Loucy (cell line): ENCODE results near the gene MRPS27.
A peak's percentile ranks its signal among the peaks of the same experiment; 100 is the strongest.

Source experiments
- H2AFZ ChIP-seq: fragments of 200-600 bp; sonication (generic); 2 replicates; pipeline ENCODE4 v1.6.0; 2016; ENCODE audit warnings: antibody characterized with exemption, mild to moderate bottlenecking, low read length, moderate library complexity
- H3F3A ChIP-seq: fragments of 200-600 bp; 2 replicates; pipeline ENCODE4 v1.6.0; 2016; ENCODE audit warnings: antibody characterized with exemption, low read depth, mild to moderate bottlenecking
- H3K27me3 ChIP-seq: fragments of 200-600 bp; sonication (generic); 2 replicates; pipeline ENCODE4 v1.6.1; 2014; ENCODE audit warnings: low read length, mild to moderate bottlenecking; ENCODE audit not compliant: insufficient read depth, poor library complexity, severe bottlenecking
- H3K36me3 ChIP-seq: fragments of 200-600 bp; sonication (generic); 2 replicates; pipeline ENCODE4 v1.6.1; 2016; ENCODE audit warnings: low read length; ENCODE audit not compliant: insufficient read depth
- H3K4me1 ChIP-seq: fragments of 200-600 bp; sonication (generic); 2 replicates; pipeline ENCODE4 v1.5.1; 2014; ENCODE audit warnings: low read length, mild to moderate bottlenecking; ENCODE audit not compliant: insufficient read depth, poor library complexity, severe bottlenecking
- H3K4me2 ChIP-seq: fragments of 200-600 bp; sonication (generic); 2 replicates; pipeline ENCODE4 v1.6.0; 2014; ENCODE audit warnings: antibody characterized with exemption, low read length, low read depth, mild to moderate bottlenecking; ENCODE audit not compliant: poor library complexity, severe bottlenecking
- H3K4me3 ChIP-seq: fragments of 200-600 bp; sonication (generic); 2 replicates; pipeline ENCODE4 v1.5.1; 2014; ENCODE audit warnings: low read length, mild to moderate bottlenecking, mixed read lengths; ENCODE audit not compliant: poor library complexity, severe bottlenecking
- H3K79me2 ChIP-seq: fragments of 200-600 bp; sonication (generic); 2 replicates; pipeline ENCODE4 v1.6.1; 2014; ENCODE audit warnings: low read length; ENCODE audit not compliant: insufficient read depth
- H3K9ac ChIP-seq: fragments of 200-600 bp; sonication (generic); 2 replicates; pipeline ENCODE4 v1.6.0; 2014; ENCODE audit warnings: mild to moderate bottlenecking, low read depth, low read length, moderate library complexity; ENCODE audit not compliant: poor library complexity, severe bottlenecking
- H3K9me2 ChIP-seq: fragments of 200-600 bp; sonication (generic); replicated peaks from 2 replicates; pipeline ENCODE4 v1.6.1; 2016; ENCODE audit warnings: low read depth, low read length, mixed read lengths
- H3K9me3 ChIP-seq: fragments of 200-600 bp; sonication (generic); 2 replicates; pipeline ENCODE4 v1.6.1; 2014; ENCODE audit warnings: mild to moderate bottlenecking, antibody characterized with exemption, low read length, low read depth; ENCODE audit not compliant: insufficient read depth
- H4K20me1 ChIP-seq: fragments of 200-600 bp; sonication (generic); 2 replicates; pipeline ENCODE4 v1.6.0; 2014; ENCODE audit warnings: antibody characterized with exemption, low read length, mild to moderate bottlenecking; ENCODE audit not compliant: insufficient read depth, poor library complexity, severe bottlenecking
- CTCF ChIP-seq: fragments of 200-600 bp; sonication (generic); conservative IDR thresholded peaks from 2 replicates; pipeline ENCODE4 v1.5.1; 2014; ENCODE audit warnings: mild to moderate bottlenecking, antibody characterized with exemption, low read length
- EZH2phosphoT487 ChIP-seq: fragments of 200-600 bp; IDR thresholded peaks from 2 replicates; pipeline ENCODE4 v1.6.1; 2018; ENCODE audit warnings: antibody characterized with exemption, mild to moderate bottlenecking, moderate library complexity, borderline replicate concordance

Gene MRPS27

GRCh38 chr5:72319976-72320752 lies at the start of gene MRPS27, which contains the start of gene PTCD2:
TSS of gene MRPS27 (minus strand) at chr5:72320240. CDS start at chr5:72320221, 19 bp downstream.
TSS of gene PTCD2 (plus strand) at chr5:72320373. CDS start at chr5:72320383, 10 bp downstream.
- H3K4me2 ChIP-seq = peak within 1 kb of the TSS; percentile 78
- peaks cover 16% of the 10 kb centered on the region for H3K4me1 ChIP-seq
- no peaks in the 10 kb centered on the region for H3K9me2 ChIP-seq
- H3K79me2 ChIP-seq = peaks cover 47% of the 10 kb centered on the region
- H3K36me3 ChIP-seq = no peaks in the 10 kb centered on the region
- H4K20me1 ChIP-seq = peaks cover 3% of the 10 kb centered on the region
- peak within 1 kb of the TSS; percentile 84 for H3K9ac ChIP-seq
- no peaks in the 10 kb centered on the region for H3K27me3 ChIP-seq
- TF ChIP-seq EZH2phosphoT487 (no peak), CTCF (peak; percentile 39)
- H3F3A ChIP-seq = no peaks in the 10 kb centered on the region
- no peaks in the 10 kb centered on the region for H3K9me3 ChIP-seq
- H3K4me3 ChIP-seq = peak within 1 kb of the TSS; percentile 82
- peak within 1 kb of the TSS; percentile 68 for H2AFZ ChIP-seq

GRCh38 chr5:72369711-72370110 lies 49.7 kb upstream of the MRPS27 start:
- no peaks in the 10 kb centered on the region for H3K27me3 ChIP-seq
- no peak overlapping the region for H3K4me3 ChIP-seq
- H4K20me1 ChIP-seq = no peaks in the 10 kb centered on the region
- no peak overlapping the region for H3K4me2 ChIP-seq
- H3K36me3 ChIP-seq = no peaks in the 10 kb centered on the region
- H2AFZ ChIP-seq = no peak overlapping the region
- H3F3A ChIP-seq = no peaks in the 10 kb centered on the region
- H3K79me2 ChIP-seq = no peaks in the 10 kb centered on the region
- no peaks in the 10 kb centered on the region for H3K9me2 ChIP-seq
- TF ChIP-seq EZH2phosphoT487 (no peak), CTCF (no peak)
- H3K9ac ChIP-seq = no peak overlapping the region
- no peaks in the 10 kb centered on the region for H3K4me1 ChIP-seq
- H3K9me3 ChIP-seq = no peaks in the 10 kb centered on the region

- no peak overlapping the region for H3K4me3 ChIP-seq
- H4K20me1 ChIP-seq = no peaks in the 10 kb centered on the region
- no peaks in the 10 kb centered on the region for H3K9me2 ChIP-seq
- no peaks in the 10 kb centered on the region for H3K27me3 ChIP-seq
- no peak overlapping the region for H2AFZ ChIP-seq
- no peaks in the 10 kb centered on the region for H3K4me1 ChIP-seq
- H3K9me3 ChIP-seq = no peaks in the 10 kb centered on the region
- H3F3A ChIP-seq = no peaks in the 10 kb centered on the region
- no peak for TF ChIP-seq CTCF
- TF ChIP-seq EZH2phosphoT487 = no peak
- no peak overlapping the region for H3K4me2 ChIP-seq
- H3K9ac ChIP-seq = no peak overlapping the region
- no peaks in the 10 kb centered on the region for H3K36me3 ChIP-seq
- no peaks in the 10 kb centered on the region for H3K79me2 ChIP-seq
Measured at GRCh38 chr5:72369301-72369700, 49.3 kb upstream of the MRPS27 start.
